HepG2 (cell line): ENCODE results near the gene APCDD1L. TPM values are rescaled to one million over a fixed set of nuclear protein-coding genes. Genes with fewer than 3 reads are reported as not detected.

Experiments
- ATAC-seq: fragments of 200-7000 bp; cut with Tn5 transposase; 3 replicates; pipeline ENCODE4 v1.9.1; 2020; ENCODE audit warnings: mild to moderate bottlenecking, moderate library complexity
- BruUV-seq: library from RNA; stranded (reverse); fragments of 400-500 nt; replicated peaks from 2 replicates; lab custom pipeline; 2021; lab: Mats Ljungman, UMichigan
- CTCF ChIA-PET: fragments of 300-600 bp; formaldehyde crosslinking; extraction: SDS; loops from one replicate; lab custom pipeline; 2021; ENCODE audit warnings: low total read pairs, inconsistent platforms, low intra/inter-chr PET ratio; lab: Yijun Ruan, JAX
- POLR2A ChIA-PET: fragments of 350-600 bp; sonication (Branson Sonifier 250); formaldehyde crosslinking; loops from one replicate; lab custom pipeline; 2020; ENCODE audit warnings: antibody characterized with exemption, inconsistent platforms; lab: Yijun Ruan, JAX
- DNase-seq: peaks from one replicate; pipeline ENCODE4 v3.0.0-alpha.2; 2015; ENCODE audit warnings: low spot score
- FAIRE-seq: peaks from 3 replicates; lab custom pipeline; 2011; peaks lifted over from hg19 to GRCh38; lab: Jason Lieb, UNC
- H2AFZ ChIP-seq: one replicate; pipeline ENCODE4 v1.6.1; 2011; ENCODE audit warnings: low read length, inconsistent platforms
- H3K27ac ChIP-seq: fragments of 300-600 bp; 3 replicates; pipeline ENCODE4 v1.8.0; 2011; ENCODE audit warnings: mixed run types, mild to moderate bottlenecking, mixed read lengths, low read length, inconsistent platforms; ENCODE audit not compliant: insufficient read depth; ENCODE audit errors: extremely low read length
- H3K27me3 ChIP-seq, 2 experiments: fragments of 200-600 bp in 1 of 2; 2 replicates in 1 of 2; 3 replicates in 1 of 2; pipeline versions ENCODE4 v1.6.0 to v1.8.0; 2011; ENCODE audit warnings: low read length in 2 of 2, mild to moderate bottlenecking in 2 of 2, moderate library complexity in 2 of 2, inconsistent platforms in 1 of 2; ENCODE audit not compliant: insufficient read depth in 2 of 2, control insufficient read depth in 1 of 2
- H3K36me3 ChIP-seq, 2 experiments: fragments of 200-600 bp in 1 of 2; replicated peaks in 1 of 2; 2 replicates in 1 of 2; 3 replicates in 1 of 2; pipeline versions ENCODE4 v1.5.1 to v1.8.0; 2011; ENCODE audit warnings: low read length in 2 of 2, inconsistent platforms in 1 of 2; ENCODE audit not compliant: insufficient read depth in 2 of 2, control insufficient read depth in 1 of 2
- H3K4me1 ChIP-seq: 2 replicates; pipeline ENCODE4 v1.5.1; 2012; ENCODE audit warnings: low read length, inconsistent platforms; ENCODE audit not compliant: insufficient read depth
- H3K4me2 ChIP-seq: 2 replicates; pipeline ENCODE4 v1.6.0; 2011; ENCODE audit warnings: low read depth, low read length, inconsistent platforms
- H3K4me3 ChIP-seq, 3 experiments: fragments of 200-600 bp in 1 of 3; sonication (generic), shearing (Covaris generic) in 1 of 3; replicated peaks in 1 of 3; 2 replicates each; pipeline ENCODE4 v1.5.1; 2011 to 2016; ENCODE audit warnings: low read length in 3 of 3, inconsistent platforms in 2 of 3, low read depth in 2 of 3, mild to moderate bottlenecking in 2 of 3, control low read depth in 1 of 3, mixed read lengths in 1 of 3; ENCODE audit not compliant: insufficient read depth in 1 of 3
- H3K79me2 ChIP-seq: one replicate; pipeline ENCODE4 v1.6.1; 2011; ENCODE audit warnings: low read length, inconsistent platforms; ENCODE audit not compliant: insufficient read depth
- H3K9ac ChIP-seq: 2 replicates; pipeline ENCODE4 v1.6.0; 2011; ENCODE audit warnings: mild to moderate bottlenecking, low read depth, low read length, inconsistent platforms; ENCODE audit not compliant: insufficient read depth
- H3K9me3 ChIP-seq: 2 replicates; pipeline ENCODE4 v1.5.1; 2012; ENCODE audit warnings: mild to moderate bottlenecking, low read length
- H4K20me1 ChIP-seq: 2 replicates; pipeline ENCODE4 v1.6.0; 2011; ENCODE audit warnings: inconsistent platforms, mild to moderate bottlenecking, low read length, moderate library complexity; ENCODE audit not compliant: insufficient read depth
- AKAP8 ChIP-seq: sonication (generic); formaldehyde crosslinking; IDR thresholded peaks from 2 replicates; pipeline ENCODE4 v1.5.1; 2020; ENCODE audit warnings: mild to moderate bottlenecking, missing genetic modification reagents
- BCL6 ChIP-seq: IDR thresholded peaks from 2 replicates; pipeline ENCODE4 v1.6.1; 2016; ENCODE audit warnings: missing genetic modification reagents, missing compliant biosample characterization
- CENPX ChIP-seq: sonication (generic); formaldehyde crosslinking; IDR thresholded peaks from 2 replicates; pipeline ENCODE4 v1.9.0; 2021; ENCODE audit warnings: mild to moderate bottlenecking, missing genetic modification reagents, moderate library complexity
- CREM ChIP-seq, 2 experiments: sonication (generic) in 1 of 2; formaldehyde crosslinking in 1 of 2; IDR thresholded peaks; 2 replicates each; pipeline versions ENCODE4 v1.4.0 to v1.6.1; 2016 to 2020; ENCODE audit warnings: antibody characterized with exemption in 1 of 2, mild to moderate bottlenecking in 1 of 2, missing genetic modification reagents in 1 of 2
- ELF4 ChIP-seq: sonication (generic); formaldehyde crosslinking; IDR thresholded peaks from 2 replicates; pipeline ENCODE4 v1.5.0; 2020; ENCODE audit warnings: missing genetic modification reagents, mild to moderate bottlenecking, moderate library complexity, borderline replicate concordance
- KAT2B ChIP-seq: fragments of 150-350 bp; IDR thresholded peaks from 2 replicates; pipeline ENCODE4 v1.6.1; 2014; ENCODE audit warnings: low read depth, low read length, borderline replicate concordance
- PCBP2 ChIP-seq: fragments of 200-400 bp; formaldehyde crosslinking; optimal IDR thresholded peaks from 2 replicates; pipeline ENCODE3; 2018; ENCODE audit warnings: low read length, low read depth; ENCODE audit not compliant: poor library complexity, severe bottlenecking
- TBP ChIP-seq: sonication (generic); formaldehyde crosslinking; IDR thresholded peaks from 2 replicates; pipeline ENCODE4 v1.5.0; 2020; ENCODE audit warnings: missing genetic modification reagents
- TCF7L2 ChIP-seq: IDR thresholded peaks from 2 replicates; pipeline ENCODE4 v1.6.1; 2011; ENCODE audit warnings: mild to moderate bottlenecking, low read depth, low read length, moderate library complexity
- TERF1 ChIP-seq: sonication (generic); formaldehyde crosslinking; IDR thresholded peaks from 2 replicates; pipeline ENCODE4 v1.8.0; 2022; ENCODE audit warnings: mild to moderate bottlenecking, missing genetic modification reagents, moderate library complexity
- ZNF136 ChIP-seq: sonication (generic); formaldehyde crosslinking; IDR thresholded peaks from 2 replicates; pipeline ENCODE4 v1.8.1; 2022; ENCODE audit warnings: low read depth, mild to moderate bottlenecking, moderate library complexity, missing genetic modification reagents
- ZNF30 ChIP-seq: sonication (generic); formaldehyde crosslinking; IDR thresholded peaks from 2 replicates; pipeline ENCODE4 v1.5.0; 2020; ENCODE audit warnings: mild to moderate bottlenecking, missing genetic modification reagents
- ZNF331 ChIP-seq: sonication (generic); formaldehyde crosslinking; IDR thresholded peaks from 2 replicates; pipeline ENCODE4 v1.4.0; 2020; ENCODE audit warnings: missing genetic modification reagents
- ZSCAN29 ChIP-seq: sonication (generic); formaldehyde crosslinking; conservative IDR thresholded peaks from 2 replicates; pipeline ENCODE4 v1.4.0; 2020; ENCODE audit warnings: mild to moderate bottlenecking, missing genetic modification reagents
- in situ Hi-C: cut with HindIII; loops from 2 replicates; pipeline ENCODE4 v1.10.0; 2017; ENCODE audit warnings: low pct_unique_long_range_greater_than_20kb; ENCODE audit not compliant: extremely low pct_ligation_motif_present
- intact Hi-C: fragments of 100-400 bp; cut with micrococcal nuclease; formaldehyde crosslinking; loops from one replicate; pipeline ENCODE4 v1.10.0; 2022; ENCODE audit not compliant: unreplicated experiment
- polyA plus RNA-seq, 8 experiments: library from polyadenylated mRNA; depleted of rRNA in 3 of 8; stranded (reverse) in 7 of 8; unstranded in 1 of 8; fragments of >200 nt; fragmentation: Illumina TruSeq in 4 of 8; extraction: Trizol in 4 of 8; gene quantifications; 2 replicates each; pipeline versions ENCODE4 v1.2.1 to v1.2.3, GENCODE V29; 2011 to 2016; ENCODE audit warnings: low read depth in 4 of 8, missing spikeins in 1 of 8, mixed read lengths in 1 of 8; ENCODE audit not compliant: insufficient read depth in 1 of 8
- total RNA-seq, 5 experiments: library from RNA; depleted of rRNA; stranded (reverse); fragments of >200 nt; fragmentation: Illumina TruSeq; extraction: Trizol; gene quantifications; 2 replicates each; pipeline ENCODE4 v1.2.3, GENCODE V29; 2016; ENCODE audit warnings: low read depth in 1 of 5
- TF ChIP-seq, protein P1 (sequence below): sonication (generic); formaldehyde crosslinking; IDR thresholded peaks from 2 replicates; pipeline ENCODE4 v1.4.0; 2020; ENCODE audit warnings: mild to moderate bottlenecking, missing genetic modification reagents, borderline replicate concordance
- TF ChIP-seq, protein P2 (sequence below): sonication (generic); formaldehyde crosslinking; IDR thresholded peaks from 2 replicates; pipeline ENCODE4 v1.4.0; 2020; ENCODE audit warnings: missing genetic modification reagents

APCDD1L gene
- total and polyA plus RNA-seq, 2 of the 13 experiments (the other 11 are each of a cell fraction or from before 2014, with no cell fraction given), result not detected

GRCh38 chr20:58531063-58531462 is 15.9 kb upstream of the APCDD1L start:
- in situ Hi-C loops (no loop called here), intact Hi-C loops (no loop called here)
- no peak for FAIRE-seq
- DNase-seq, result no peak
- no peaks in the 10 kb centered on the region for H4K20me1 ChIP-seq
- H3K4me1 ChIP-seq, result no peaks in the 10 kb centered on the region
- no peak for ATAC-seq
- H3K36me3 ChIP-seq, result no peaks in the 10 kb centered on the region
- peaks cover 25% of the 10 kb centered on the region for H3K9me3 ChIP-seq
- no peak overlapping the region for H2AFZ ChIP-seq
- TF ChIP-seq ZNF30 (CRISPR knock-in tag) (no peak), BCL6 (no peak), ZSCAN29 (CRISPR knock-in tag) (no peak), CREM (IDR thresholded peaks at IDR 0.05) (no peak), CREM (CRISPR knock-in tag; IDR thresholded peaks at IDR 0.05) (no peak), ELF4 (CRISPR knock-in tag) (no peak), ZNF331 (CRISPR knock-in tag) (no peak), CENPX (CRISPR knock-in tag) (no peak), TBP (CRISPR knock-in tag) (no peak), KAT2B (no peak), ZNF136 (CRISPR knock-in tag) (no peak), PCBP2 (no peak), AKAP8 (CRISPR knock-in tag) (no peak), TERF1 (CRISPR knock-in tag) (no peak), TCF7L2 (no peak)
- TF ChIP-seq, protein P1, sequence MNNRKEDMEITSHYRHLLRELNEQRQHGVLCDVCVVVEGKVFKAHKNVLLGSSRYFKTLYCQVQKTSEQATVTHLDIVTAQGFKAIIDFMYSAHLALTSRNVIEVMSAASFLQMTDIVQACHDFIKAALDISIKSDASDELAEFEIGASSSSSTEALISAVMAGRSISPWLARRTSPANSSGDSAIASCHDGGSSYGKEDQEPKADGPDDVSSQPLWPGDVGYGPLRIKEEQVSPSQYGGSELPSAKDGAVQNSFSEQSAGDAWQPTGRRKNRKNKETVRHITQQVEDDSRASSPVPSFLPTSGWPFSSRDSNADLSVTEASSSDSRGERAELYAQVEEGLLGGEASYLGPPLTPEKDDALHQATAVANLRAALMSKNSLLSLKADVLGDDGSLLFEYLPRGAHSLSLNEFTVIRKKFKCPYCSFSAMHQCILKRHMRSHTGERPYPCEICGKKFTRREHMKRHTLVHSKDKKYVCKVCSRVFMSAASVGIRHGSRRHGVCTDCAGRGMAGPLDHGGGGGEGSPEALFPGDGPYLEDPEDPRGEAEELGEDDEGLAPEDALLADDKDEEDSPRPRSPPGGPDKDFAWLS (CRISPR knock-in tag), result no peak
- TF ChIP-seq, protein P2, sequence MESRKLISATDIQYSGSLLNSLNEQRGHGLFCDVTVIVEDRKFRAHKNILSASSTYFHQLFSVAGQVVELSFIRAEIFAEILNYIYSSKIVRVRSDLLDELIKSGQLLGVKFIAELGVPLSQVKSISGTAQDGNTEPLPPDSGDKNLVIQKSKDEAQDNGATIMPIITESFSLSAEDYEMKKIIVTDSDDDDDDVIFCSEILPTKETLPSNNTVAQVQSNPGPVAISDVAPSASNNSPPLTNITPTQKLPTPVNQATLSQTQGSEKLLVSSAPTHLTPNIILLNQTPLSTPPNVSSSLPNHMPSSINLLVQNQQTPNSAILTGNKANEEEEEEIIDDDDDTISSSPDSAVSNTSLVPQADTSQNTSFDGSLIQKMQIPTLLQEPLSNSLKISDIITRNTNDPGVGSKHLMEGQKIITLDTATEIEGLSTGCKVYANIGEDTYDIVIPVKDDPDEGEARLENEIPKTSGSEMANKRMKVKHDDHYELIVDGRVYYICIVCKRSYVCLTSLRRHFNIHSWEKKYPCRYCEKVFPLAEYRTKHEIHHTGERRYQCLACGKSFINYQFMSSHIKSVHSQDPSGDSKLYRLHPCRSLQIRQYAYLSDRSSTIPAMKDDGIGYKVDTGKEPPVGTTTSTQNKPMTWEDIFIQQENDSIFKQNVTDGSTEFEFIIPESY (CRISPR knock-in tag), result no peak
- CTCF ChIA-PET, result no interaction called here
- H3K27ac ChIP-seq, result no peak overlapping the region
- no peak overlapping the region for H3K9ac ChIP-seq
- no TSS peak for BruUV-seq
- H3K79me2 ChIP-seq, result no peaks in the 10 kb centered on the region
- no peak overlapping the region for H3K4me2 ChIP-seq
- no peaks in the 10 kb centered on the region for H3K27me3 ChIP-seq
- H3K4me3 ChIP-seq, result no peak overlapping the region
- POLR2A ChIA-PET, result no interaction called here
